Left renal pelvis (tissue), 4 donors: ENCODE data around the gene GCG. TPM values are rescaled to one million over a fixed set of nuclear protein-coding genes. Genes with fewer than 3 reads are reported as not detected.

Experiments used
- DNase-seq, 4 donors: peaks; one replicate each; pipeline ENCODE4 v3.0.0-alpha.2; 2013; ENCODE audit warnings: low read depth in 4 of 4, low spot score in 3 of 4
- polyA plus RNA-seq, 4 donors: library from polyadenylated mRNA; unstranded; fragments of 120-200 nt; gene quantifications; one replicate each; pipeline ENCODE4 v1.2.1, GENCODE V29; 2013; ENCODE audit not compliant: insufficient read length in 4 of 4

GCG gene
- polyA plus RNA-seq, 4 donors, result not detected

GRCh38 chr2:162106746-162107145 lies 45.3 kb downstream of the GCG start:
- no peak for DNase-seq

DNA sequence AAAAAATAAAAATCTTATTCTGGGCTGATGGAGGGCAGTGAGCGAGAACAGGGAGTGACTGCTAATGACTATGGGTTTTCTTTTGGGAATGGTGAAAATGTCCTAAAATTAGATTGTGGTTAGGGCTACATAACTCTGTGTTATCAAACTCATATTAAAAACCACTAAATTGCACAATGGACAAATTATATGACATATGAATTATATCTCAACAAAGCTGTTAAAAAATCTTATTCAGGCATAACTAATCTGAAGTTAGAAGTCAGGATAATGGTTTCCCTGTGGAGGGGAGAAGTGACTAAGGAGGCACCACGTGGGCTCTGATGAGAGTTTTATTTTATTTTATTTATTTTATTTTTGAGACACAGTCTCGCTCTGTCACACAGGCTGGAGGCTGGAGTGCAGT lies 45.9 kb downstream of the GCG start:
- no peak for DNase-seq

DNA sequence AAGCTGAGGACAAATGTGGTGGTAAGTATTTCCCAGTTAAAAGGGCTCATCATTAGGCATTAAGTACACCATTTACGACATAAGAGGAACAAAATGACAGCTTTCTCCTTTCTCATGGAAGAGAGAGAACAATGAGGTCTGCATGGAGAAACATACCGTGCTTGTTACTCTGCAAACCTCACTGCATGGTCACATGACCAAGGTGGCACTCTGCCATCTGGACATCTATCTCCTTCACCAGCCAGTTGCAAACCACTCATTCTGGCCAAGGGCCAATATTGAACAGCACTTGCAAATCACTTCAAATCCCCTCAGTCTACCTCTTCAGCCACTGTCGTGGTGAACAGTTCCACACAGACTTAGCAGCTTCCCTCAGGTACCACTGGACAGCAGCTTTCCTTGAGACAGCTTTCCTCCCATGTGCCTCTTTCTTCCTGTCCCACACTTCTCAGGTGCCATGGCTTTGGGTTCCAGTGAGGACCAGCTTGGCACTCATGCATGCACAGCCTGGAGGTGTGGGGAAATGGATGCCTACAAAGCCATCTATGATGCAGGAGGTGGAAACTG lies 48.5 kb downstream of the GCG start:
- no peak for DNase-seq

GRCh38 chr2:162100579-162100978 lies 51.5 kb downstream of the GCG start:
- no peak for DNase-seq

DNA sequence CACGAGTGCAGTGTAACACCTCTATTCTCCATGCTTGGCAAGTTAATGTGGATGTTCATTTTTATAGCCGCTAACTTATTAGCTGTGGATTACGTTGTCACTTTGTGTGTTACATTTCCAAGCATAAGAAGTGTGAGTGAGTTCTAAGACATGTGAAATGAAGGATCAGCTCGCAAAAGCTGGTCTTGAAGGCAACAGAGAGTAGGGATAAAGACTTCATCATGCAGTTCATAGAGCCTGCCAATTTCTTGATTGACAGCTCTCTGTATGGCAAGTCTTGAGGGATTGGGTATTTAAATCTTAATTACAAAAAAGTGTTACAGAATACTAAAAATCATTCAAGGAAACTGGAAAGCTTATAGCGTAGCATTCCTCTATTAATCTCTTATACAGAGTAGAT lies 52.2 kb downstream of the GCG start:
- no peak for DNase-seq

Other genes with a start within 250 kb of the GCG start
- gene DPP4, start 78.0 kb downstream of the GCG start, polyA plus RNA-seq, result 100 to 1,000 TPM in 3 of 4 donors, 10 to 100 TPM in 1; 39.5 to 136 (median 115) TPM
- 100 to 1,000 TPM in 1 of 4 donors, 10 to 100 TPM in 3; 10.9 to 129 (median 19.6) TPM for gene FAP, start 91.2 kb upstream of the GCG start, polyA plus RNA-seq
- gene IFIH1, start 166.4 kb upstream of the GCG start, polyA plus RNA-seq, result 1 to 10 TPM; 4.9 to 8.4 (median 6.4) TPM
- gene GCA, start 191.9 kb upstream of the GCG start, polyA plus RNA-seq, result 10 to 100 TPM; 11.5 to 43.1 (median 35.3) TPM